GM03348 (cell line): Measurements from ENCODE around the gene EIF4E.
"Not testable (repeated sequence)": the region's sequence is repeated elsewhere in the genome, so short reads cannot be mapped to it uniquely, and the experiment has no call there.

Experiments used
- DNase-seq: peaks from one replicate; pipeline ENCODE4 v3.0.0; 2012; ENCODE audit warnings: low spot score

The EIF4E gene, protein sequence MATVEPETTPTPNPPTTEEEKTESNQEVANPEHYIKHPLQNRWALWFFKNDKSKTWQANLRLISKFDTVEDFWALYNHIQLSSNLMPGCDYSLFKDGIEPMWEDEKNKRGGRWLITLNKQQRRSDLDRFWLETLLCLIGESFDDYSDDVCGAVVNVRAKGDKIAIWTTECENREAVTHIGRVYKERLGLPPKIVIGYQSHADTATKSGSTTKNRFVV

DNA sequence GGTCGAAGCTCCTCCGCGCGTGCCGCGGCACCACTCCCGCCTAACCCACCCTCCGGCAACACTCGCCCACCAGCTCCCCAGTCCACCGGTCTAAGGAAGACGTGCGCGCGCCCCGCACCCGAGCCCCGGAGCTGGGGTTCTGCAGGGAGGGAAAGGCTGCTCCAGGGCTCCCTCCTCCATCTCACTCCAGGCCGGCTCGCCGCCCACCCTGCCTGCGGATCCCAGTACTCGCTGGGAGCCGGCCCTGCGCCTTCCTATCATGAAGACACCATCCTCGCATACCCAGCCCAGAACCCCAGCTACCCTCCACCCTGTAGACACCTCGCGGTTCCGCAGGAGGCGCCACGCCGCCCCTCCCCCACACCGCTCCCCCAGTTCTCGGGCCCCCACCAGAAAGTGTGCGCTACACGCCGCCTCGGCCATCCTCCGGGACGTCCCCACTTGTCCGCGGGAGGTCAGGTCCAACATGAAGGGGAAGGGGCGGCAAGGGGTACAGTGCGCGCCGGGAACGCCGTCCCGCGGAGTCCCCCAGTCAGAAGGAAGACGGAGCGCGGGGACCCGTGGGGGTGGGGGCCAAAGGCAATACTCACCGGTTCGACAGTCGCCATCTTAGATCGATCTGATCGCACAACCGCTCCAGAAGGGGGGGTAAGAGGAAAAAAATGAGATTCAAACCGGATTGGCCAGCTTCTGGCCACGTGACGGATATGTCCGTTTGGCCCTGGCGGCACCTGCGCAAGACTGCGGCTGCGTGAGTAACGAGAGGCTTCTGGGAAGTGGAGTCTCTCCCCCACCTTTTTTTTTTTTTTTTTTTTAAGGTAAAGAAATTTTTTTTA, at the start of gene EIF4E:
EIF4E (minus strand) TSS at position 629 of the 836 bp plus-strand sequence; CDS start at position 608, 21 bp downstream.
- peak; percentile 97 for DNase-seq

DNA sequence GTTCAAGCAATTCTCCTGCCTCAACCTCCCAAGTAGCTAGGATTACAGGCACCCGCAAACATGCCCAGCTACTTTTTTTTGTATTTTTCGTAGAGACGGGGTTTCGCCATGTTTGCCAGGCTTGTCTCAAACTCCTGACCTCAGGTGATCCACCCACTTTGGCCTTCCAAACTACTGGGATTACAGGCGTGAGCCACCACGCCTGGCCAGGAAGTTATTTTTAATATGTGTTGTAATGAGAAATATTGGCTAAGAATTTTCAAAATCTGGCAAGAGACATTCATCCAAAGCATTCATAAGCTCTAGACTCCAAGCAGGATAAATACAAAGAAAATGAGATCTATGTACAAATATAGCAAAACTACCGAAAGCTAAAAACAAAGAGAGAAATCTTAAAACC, 48.6 kb upstream of the EIF4E start:
- DNase-seq, result no peak

DNA sequence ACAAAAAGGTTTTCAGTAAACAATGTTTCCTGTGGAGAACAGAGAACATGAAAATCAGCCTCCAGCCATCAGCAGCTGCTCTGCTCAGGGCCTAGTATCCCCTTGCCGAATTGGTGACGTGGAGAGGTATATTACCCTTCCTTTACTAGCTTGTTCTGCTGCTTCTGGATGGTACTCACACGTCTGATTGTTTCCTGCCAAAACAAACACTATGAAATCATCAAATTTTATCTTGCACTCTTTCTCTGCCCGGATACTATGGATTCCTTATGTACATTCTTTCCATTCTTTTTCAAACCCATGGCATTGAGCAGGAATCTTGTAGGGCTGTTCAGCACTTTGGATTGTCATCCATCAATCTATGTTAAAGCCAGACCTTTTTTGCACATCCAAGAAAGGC, 47.8 kb upstream of the EIF4E start:
- DNase-seq, result no peak

DNA sequence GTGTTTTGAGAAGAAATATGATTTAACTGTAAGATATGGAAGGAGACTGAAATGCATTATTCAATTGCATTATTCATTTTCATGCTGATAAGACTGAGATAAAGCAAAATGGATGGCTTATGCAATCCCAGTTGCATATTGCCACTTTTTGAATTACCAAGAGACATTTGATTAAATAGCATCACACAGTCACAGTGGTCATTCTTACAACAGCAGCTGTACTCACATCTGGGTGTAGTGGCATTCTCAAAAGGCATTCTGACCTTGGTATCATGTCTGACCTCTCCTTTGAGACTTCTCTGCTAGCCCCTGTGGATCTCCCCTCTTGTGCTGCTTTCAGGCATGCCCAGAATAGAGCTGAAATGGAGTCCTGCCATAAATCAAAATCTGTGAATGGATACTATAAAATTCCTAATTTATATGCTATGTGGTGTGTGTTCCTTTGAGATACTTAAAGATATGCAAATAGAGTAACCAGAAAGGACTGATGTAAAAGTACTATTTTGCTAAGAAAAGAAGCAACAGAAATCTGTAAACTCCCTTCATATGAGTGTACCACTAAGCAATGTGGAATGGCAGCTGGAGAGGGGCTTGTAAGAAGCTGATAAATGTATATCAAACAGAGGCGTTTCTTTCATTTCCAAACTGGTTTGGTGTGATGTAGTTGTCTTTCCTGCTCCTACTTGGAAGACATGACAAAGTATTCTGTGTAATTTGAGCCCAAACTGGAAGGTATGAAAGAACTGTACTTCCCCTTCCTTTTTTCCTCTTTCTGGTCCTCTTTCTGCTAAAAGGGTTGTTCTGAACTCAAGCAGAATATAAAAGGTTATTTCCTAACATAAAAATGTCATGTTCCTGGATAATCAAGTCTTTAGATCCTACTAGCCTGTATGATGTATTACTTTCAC, 41.2 kb upstream of the EIF4E start:
- no peak for DNase-seq

DNA sequence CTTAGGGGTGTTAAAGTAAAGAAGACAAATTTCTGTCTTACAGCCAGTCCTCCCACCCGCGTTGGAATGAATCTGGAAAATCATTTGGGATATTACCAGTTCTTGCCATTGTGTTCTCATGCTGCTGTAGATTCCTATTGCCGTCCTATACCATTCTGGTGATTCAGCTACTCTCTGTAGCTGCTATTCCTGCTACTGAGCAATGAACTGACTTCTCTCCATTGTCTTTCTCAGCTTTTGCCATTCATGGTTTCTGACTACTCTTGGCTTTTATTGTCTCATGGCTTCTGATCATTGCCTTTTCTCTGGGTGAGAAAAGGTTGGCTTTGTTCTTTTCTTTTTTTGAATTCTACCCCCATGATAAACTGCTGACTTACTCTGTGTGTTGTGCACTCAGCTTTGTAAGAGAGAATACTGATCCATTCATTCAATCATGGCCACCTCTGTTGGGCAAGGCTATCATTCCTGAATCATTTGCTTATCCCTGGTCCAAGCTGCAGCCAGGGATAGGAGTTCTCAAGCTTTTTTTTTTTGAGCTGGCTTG, 38.9 kb upstream of the EIF4E start:
- no peak for DNase-seq

DNA sequence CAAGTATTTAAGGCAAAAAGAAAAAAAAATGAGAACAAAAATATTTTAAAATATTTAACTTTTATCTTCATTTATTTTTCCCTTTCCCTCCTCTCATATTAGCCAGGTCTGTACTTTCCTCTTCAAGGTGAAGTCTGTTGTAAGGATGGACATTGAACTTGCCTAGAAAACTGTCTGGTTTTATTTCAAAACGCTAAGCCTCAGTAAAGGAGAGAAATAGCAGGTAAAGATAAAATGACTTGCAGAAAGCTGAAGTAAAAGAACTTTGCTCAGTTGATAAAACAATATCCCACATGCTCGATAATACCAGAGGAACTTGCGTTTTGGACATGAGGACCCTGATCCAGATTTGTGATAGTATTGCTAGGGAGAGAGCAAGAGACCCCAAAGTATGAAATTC, 38.0 kb upstream of the EIF4E start:
- DNase-seq, result no peak

DNA sequence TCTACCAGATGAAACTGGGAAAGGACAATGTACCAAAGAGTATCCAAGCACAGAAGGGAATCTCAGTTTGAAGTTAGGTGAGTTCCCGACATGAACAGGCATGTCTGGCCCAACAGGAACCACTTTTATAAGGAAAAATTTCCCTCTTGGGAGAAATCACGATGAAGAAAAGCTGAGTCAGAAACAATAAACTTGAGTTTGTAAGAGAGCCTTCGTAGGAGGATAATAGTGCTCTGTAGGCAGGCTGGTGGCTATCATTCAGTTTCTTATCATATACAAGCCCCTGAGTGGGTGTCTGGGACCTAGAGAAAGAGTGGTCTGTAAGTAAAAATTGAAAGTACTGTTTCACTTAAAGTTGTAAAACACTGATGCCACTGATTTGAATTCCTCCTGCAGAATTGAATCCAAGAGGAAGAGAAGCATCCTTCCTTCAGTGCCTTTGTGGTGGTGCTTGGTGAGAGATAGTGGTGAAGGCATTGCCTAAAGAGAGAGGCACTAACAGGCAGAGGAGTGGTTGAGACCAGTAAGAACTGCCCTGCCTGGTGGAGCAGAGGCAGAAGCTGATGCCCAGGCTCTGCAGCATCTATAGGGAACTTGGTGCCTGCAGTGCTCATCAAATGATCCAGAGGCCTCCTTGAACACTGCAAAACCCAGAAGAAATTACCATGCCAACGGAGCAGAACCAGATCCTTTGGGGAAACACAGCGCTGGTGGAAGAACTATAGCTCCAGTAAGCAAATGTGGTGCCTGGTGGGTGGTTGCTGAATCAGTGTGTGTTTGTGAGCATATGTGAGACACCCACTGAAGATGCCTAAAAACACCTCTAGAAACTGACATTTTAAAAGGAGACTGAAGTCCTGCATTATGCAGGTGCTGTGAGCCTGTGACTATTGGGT, 34.9 kb upstream of the EIF4E start:
- no peak for DNase-seq

DNA sequence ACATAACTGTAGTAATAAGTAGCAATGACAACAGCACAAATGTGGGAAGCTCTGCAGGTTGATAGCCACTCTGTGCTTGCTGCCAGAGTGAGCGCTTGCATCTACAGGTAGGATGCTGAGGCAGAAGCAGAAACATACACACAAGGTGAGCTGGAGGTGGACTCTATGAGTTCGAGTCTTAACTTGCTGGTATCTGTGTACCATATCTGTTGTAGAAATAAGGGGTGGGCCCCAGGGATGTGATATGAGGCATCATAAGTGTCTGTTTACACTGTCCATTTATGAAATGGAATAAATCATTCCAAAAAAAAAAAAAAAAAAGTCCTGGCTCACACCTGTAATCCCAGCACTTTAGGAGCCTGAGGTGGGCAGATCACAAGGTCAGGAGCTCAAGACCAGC, 32.8 kb upstream of the EIF4E start:
- no peak for DNase-seq

DNA sequence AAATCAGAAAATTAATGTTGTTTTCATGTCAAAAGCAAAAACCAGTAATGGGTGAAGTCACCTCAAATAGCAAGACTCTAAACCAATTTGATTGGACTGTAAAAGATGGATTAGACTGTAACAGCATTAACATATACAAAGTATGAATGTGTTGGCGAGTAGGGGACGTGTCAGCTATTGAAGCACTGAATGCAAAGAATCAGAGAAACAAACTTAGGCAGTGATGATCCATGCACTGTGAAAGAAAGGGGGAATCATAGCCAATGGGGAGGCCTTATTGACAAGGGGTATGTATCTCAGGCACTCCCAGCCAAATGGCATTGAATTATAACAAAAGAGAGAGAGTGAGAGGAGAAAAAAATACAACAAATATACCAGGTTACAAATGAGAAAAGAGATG, 30.5 kb upstream of the EIF4E start:
- DNase-seq, result no peak

DNA sequence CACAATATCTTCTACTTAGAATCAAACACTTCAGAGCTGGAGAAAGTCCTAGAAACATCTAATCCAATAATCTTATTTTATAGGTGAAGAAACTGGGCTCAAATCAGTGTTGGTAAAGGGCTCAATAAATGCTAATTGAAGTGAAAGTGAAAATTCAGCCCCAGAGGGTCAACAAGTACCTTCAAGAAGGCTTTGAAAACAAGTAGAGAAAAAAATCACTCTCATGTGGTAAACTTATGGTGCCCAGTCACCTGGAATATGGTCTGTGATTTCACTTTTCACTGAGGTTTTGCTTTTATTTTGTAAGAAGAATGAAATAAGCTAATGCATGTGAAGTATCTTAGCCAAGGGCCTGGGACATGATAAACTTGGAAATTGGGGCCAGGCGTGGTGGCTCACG, 29.1 kb upstream of the EIF4E start:
- no peak for DNase-seq

DNA sequence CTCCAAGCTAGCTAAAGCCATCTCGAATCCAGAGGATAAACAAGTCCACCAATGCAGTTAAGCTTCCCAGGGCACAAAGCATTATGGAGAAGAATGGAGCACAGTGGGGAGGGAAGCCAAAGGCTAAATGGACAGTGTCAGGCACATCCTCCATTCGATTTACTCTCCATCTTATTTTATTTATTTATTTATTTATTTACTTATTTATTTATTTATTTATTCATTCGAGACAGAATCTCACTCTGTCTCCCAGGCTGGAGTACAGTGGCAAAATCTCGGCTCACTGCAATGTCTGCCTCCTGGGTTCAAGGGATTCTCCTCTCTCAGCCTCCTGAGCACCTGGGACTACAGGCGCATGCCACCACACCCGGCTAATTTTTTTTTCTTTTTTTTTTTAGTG, 26.3 kb upstream of the EIF4E start:
- no peak for DNase-seq

DNA sequence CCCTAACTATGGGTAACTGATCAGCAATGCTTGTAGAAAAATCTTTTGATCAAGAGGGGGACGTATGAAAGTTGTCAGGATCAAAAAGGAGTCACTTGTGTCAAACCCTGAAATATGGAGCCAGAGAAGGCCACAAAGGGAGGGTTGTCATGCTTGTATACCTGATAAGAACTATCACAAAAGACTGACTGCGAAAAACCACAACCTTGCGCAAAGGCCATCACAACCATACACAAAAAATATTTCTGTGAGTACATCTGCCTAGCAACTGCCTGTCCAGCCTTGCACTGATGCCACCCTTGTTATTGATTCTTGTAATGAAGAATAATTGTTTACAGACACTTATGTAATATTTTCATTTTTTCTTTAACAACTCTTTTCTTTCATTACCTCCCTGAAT, 22.8 kb upstream of the EIF4E start:
- no peak for DNase-seq

DNA sequence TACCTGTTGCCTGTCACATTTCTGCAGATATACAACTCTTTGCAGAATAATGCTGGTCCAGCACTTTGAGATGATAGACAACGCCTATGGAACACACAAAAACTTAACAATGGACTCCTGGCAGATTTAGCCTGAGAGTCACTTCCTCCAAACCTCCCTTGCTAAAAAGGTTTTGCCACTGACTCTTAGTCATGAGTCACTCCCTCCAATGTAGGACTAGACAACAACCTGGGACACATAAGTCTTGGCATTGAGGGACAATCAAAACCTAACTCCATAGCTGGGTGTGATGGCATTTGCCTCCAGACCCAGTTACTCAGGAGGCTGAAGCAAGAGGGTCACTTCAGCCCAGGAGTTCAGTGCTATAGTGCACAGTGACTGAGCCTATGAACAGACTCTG, 22.0 kb upstream of the EIF4E start:
- no peak for DNase-seq

DNA sequence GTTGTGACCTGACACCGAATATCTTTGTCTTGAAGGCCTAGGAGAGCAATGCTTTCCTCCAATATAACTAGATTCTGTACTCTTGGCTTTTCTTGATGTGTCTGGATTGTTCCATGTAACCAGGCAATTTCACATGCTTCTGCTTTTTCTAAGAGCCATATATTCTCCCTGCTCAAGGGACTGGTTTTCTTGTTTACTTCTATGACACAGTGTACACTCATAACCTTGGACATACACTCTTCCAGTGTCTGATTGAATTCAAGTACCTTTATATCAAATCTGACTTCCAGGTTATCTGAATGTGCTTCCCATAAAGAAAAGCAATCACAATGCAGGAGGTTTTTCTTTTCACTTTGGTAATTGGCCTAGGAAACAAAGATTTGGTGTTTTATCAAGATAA, 17.4 kb upstream of the EIF4E start:
- DNase-seq, result no peak

DNA sequence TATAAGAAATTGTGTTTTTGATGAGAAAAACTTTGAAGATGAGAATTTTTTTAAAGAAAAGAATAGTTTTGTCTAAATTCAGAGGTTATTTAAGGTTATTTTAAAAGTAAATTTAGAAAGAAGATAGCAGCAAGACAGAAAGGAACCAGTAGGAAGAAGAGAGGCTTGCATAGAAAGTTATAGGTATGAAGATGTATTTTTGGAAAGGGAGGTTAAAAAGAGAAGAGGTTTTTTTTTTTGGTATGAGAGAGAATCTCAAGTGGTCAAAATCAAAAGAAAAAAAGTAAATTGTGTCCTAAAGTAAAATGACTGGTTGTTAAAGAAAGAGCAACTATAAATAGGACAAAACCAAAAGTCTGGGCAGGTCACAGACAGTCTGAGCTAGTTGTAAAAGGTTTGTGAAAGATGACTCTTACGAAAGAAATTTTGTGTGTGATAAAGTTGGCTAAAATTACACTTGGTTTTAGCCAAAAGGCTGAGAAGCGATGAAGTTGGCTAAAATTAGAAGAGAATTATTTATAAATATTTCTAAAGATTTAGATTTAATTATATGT, 16.4 kb upstream of the EIF4E start:
- peak; percentile 22 for DNase-seq

DNA sequence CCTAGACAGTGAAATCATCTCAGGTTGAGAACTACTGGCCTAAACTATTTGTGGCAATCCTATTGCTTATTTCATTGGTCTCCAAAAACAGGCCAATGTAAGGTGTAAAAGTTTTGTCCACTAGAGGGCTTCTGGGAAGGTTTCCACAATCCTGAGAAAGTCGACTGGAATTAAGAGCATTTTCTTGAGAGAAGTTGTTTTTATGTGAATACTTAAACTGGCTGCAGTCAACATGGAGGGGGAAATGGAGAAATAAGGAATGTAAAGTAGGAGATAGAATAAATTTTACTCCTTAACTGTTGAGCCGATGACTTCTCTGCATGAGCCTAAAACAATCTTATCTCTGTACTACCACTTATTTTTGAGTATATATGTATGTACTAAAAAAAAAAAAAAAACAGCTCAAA, 11.0 kb upstream of the EIF4E start:
- peak; percentile 71 for DNase-seq

DNA sequence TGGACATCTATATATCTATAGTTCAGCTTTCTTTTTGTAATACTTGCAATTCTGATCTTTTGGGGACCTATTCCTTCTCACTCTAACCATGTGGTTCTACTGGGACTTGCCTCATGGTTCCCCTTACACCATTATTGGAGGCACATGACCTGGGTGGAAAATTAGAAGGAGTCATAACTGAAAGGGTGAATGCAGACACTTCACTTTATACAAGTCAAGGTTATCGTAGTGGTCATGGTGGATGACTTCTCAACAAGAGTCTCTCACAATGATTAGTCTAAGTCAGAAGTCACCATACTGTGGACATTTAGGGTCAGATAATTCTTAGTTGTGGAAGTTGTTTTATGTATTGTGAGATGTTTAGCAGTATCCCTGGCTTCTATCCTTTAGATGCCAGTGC, 10.5 kb upstream of the EIF4E start:
- DNase-seq, result no peak

DNA sequence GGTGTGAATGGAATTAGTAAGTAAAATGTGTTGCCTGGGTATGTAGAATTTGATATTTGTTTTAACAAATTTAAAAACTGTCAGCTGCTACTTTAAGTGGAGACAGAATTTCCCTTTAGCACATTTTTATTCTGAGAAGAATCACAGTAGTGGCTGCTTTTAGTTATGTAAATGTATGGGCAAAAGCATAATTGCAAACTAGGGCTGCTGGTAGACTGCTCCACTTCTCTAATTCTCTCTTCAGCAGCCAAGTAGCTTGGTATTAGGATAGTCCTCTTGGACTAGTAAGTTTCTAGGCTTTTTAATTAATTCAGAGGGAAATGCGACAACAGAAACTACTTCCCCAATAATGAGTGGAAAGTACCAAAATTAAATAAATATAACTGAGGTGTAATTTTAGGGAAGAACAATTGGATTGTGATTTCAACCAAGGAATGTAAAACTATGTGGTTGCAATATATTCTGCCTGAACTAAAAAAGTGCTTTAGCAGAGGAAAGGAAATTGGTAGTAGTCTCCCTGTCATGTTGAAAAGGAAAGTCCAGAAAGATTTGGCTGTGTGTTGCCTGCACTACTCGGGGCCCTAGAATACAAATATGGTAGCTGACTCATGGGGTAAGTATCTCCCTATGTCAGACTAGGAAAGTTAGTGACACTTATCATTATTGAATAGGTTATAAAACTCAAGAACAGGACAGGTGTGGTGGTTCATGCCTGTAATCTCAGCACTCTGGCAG, 9.2 kb upstream of the EIF4E start:
- peak; percentile 62 for DNase-seq

DNA sequence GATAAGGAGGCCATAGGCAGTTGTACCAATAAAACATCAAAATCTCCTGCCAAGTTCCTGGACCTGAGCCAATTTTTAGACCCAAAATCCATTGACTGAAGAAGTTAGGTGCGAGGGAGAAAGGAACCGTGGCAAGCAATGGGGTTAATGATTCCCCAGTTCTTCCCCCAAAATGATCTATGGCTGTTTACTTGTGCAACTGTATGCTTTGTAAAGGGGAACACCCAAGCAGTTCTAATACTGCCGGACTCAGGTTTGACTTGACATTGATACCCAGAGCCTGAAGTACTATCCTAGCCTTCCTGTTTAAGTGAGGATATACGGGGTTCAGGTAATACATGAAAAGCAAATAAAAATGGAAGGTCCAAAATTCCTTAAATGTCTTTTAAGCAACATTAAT, 6.7 kb upstream of the EIF4E start:
- no peak for DNase-seq

DNA sequence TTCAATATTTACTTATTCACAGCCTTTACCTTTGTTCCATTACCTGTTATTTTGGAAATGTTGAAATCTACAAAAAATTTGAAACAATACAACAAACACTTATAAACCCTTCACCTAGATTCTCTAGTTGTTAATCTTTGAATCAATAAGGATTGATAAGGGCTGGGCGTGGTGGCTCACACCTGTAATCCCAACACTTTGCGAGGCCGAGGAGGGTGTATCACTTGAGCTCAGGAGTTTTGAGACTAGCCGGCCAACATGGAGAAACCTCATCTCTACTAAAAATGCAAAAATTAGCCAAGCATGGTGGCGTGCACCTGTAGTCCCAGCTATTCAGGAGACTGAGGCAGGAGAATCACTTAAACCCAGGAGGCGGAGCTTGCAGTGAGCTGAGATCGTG, 5.9 kb upstream of the EIF4E start:
- not testable (repeated sequence) for DNase-seq
